Lower leg skin (tissue), 4 donors: ENCODE data around the gene MED12. TPM values are rescaled to one million over a fixed set of nuclear protein-coding genes. Genes with fewer than 3 reads are reported as not detected.

Source experiments
- DNase-seq, 2 donors: peaks; one replicate each; pipeline ENCODE4 v3.0.0-alpha.2; 2019; ENCODE audit warnings: low spot score in 2 of 2
- H3K4me3 ChIP-seq: fragments of 200-600 bp; sonication (generic); 2 replicates; pipeline ENCODE4 v1.5.1; 2017; ENCODE audit warnings: mild to moderate bottlenecking, low read depth; ENCODE audit not compliant: poor library complexity, severe bottlenecking
- CTCF ChIP-seq, 3 donors: fragments of 450-650 bp; IDR thresholded peaks; one replicate each; pipeline ENCODE4 v1.5.1; 2016; ENCODE audit warnings: antibody characterized with exemption in 3 of 3, mild to moderate bottlenecking in 3 of 3, moderate library complexity in 2 of 3
- POLR2A ChIP-seq, 2 donors: fragments of 450-650 bp; IDR thresholded peaks; one replicate each; pipeline ENCODE4 v1.6.1; 2016 to 2017; ENCODE audit warnings: antibody characterized with exemption in 2 of 2, mild to moderate bottlenecking in 1 of 2, moderate library complexity in 1 of 2
- WGBS, 2 donors: methylation state at CpG; one replicate each; pipeline ENCODE4 v1.1.5; 2018; 5-methylcytosine and 5-hydroxymethylcytosine counted together
- intact Hi-C: fragments of 100-400 bp; cut with DNase I; formaldehyde crosslinking; loops from one replicate; pipeline ENCODE4 v1.15.0; 2023; ENCODE audit warnings: low total_unique reads
- total RNA-seq, 4 donors: library from RNA; depleted of rRNA; stranded (reverse); fragments of >200 nt; gene quantifications; one replicate each; pipeline ENCODE4 v1.1.0, GENCODE V29; 2016

MED12 gene
- total RNA-seq, 4 donors from 2014 or later = 27.3 to 42.9 (median 31.7) TPM

- intact Hi-C loops = no loop called here
- WGBS, 2 donors = 17 to 30% methylated on average over 1 to 28 of the region's 28 CpGs
- no peak within 1 kb of the TSS for H3K4me3 ChIP-seq
Measured at GRCh38 chrX:71144651-71145050, 26.3 kb downstream of the MED12 start, which contains the start of gene NLGN3. TSS of gene NLGN3 (plus strand) at chrX:71144841. CDS start at chrX:71147750, 2,909 bp downstream.

GRCh38 chrX:71147496-71148277 is 29.3 kb downstream of the MED12 start:
- TF ChIP-seq POLR2A (IDR thresholded peaks at IDR 0.05) (no peak), CTCF (IDR thresholded peaks at IDR 0.05) (no peak)
- intact Hi-C loops = no loop called here
- WGBS, 2 donors = 80 to 94% methylated on average over 11 to 28 of the region's 28 CpGs

More at GRCh38 chrX:71144651-71145050, 26.3 kb downstream of the MED12 start, which contains the start of gene NLGN3:
- TF ChIP-seq CTCF (IDR thresholded peaks at IDR 0.05) = no peak
- TF ChIP-seq POLR2A (IDR thresholded peaks at IDR 0.05) = no peak
- no peak for DNase-seq

GRCh38 chrX:71148278-71148663 is 29.9 kb downstream of the MED12 start:
- WGBS, 2 donors = 79 to 80% methylated on average over 3 to 8 of the region's 8 CpGs
- DNase-seq = no peak
- intact Hi-C loops = no loop called here
- H3K4me3 ChIP-seq = no peak overlapping the region
- TF ChIP-seq CTCF (IDR thresholded peaks at IDR 0.05) = no peak
- TF ChIP-seq POLR2A (IDR thresholded peaks at IDR 0.05) = no peak

More at GRCh38 chrX:71147496-71148277, 29.3 kb downstream of the MED12 start:
- no peak for DNase-seq
- H3K4me3 ChIP-seq = no peak overlapping the region

GRCh38 chrX:71151366-71151765 is 33.0 kb downstream of the MED12 start:
- no peak for TF ChIP-seq POLR2A (IDR thresholded peaks at IDR 0.05)
- no peak for TF ChIP-seq CTCF (IDR thresholded peaks at IDR 0.05)
- no peak for DNase-seq
- WGBS, 2 donors = 74 to 80% methylated on average over 7 of the region's 7 CpGs
- intact Hi-C loops = no loop called here
- no peak overlapping the region for H3K4me3 ChIP-seq

- no peak overlapping the region for H3K4me3 ChIP-seq
- DNase-seq = no peak
- intact Hi-C loops = no loop called here
- TF ChIP-seq CTCF (IDR thresholded peaks at IDR 0.05) (no peak), POLR2A (IDR thresholded peaks at IDR 0.05) (no peak)
- WGBS, 2 donors = 86 to 88% methylated on average over 6 to 7 of the region's 7 CpGs
Measured at GRCh38 chrX:71154196-71154595, 35.8 kb downstream of the MED12 start.
